Astrocyte (in vitro differentiated cells and primary cell): ENCODE data around the gene CCDC93. TPM values are rescaled to one million over a fixed set of nuclear protein-coding genes. Genes with fewer than 3 reads are reported as not detected.

ENCODE experiments used
- DNase-seq: peaks from one replicate; pipeline ENCODE4 v3.0.0-alpha.2; 2010; ENCODE audit warnings: low read depth
- FAIRE-seq: peaks from 2 replicates; lab custom pipeline; 2011; peaks lifted over from hg19 to GRCh38; lab: Jason Lieb, UNC
- H2AFZ ChIP-seq: 2 replicates; pipeline ENCODE4 v1.6.0; 2012; ENCODE audit warnings: low read depth, low read length, inconsistent platforms
- H3K27ac ChIP-seq: 2 replicates; pipeline ENCODE4 v1.5.1; 2011; ENCODE audit warnings: low read depth, low read length, inconsistent platforms
- H3K27me3 ChIP-seq: 2 replicates; pipeline ENCODE4 v1.6.0; 2011; ENCODE audit warnings: low read length, inconsistent platforms; ENCODE audit not compliant: insufficient read depth
- H3K36me3 ChIP-seq: 2 replicates; pipeline ENCODE4 v1.5.1; 2011; ENCODE audit warnings: low read length, inconsistent platforms; ENCODE audit not compliant: insufficient read depth
- H3K4me1 ChIP-seq: 2 replicates; pipeline ENCODE4 v1.5.1; 2011; ENCODE audit warnings: low read length, inconsistent platforms; ENCODE audit not compliant: insufficient read depth
- H3K4me2 ChIP-seq: 2 replicates; pipeline ENCODE4 v1.6.0; 2012; ENCODE audit warnings: low read length, inconsistent platforms
- H3K4me3 ChIP-seq: 2 replicates; pipeline ENCODE4 v1.5.1; 2011; ENCODE audit warnings: low read depth, mild to moderate bottlenecking, low read length, inconsistent platforms; ENCODE audit not compliant: insufficient read depth
- H3K79me2 ChIP-seq: 2 replicates; pipeline ENCODE4 v1.6.0; 2012; ENCODE audit warnings: mild to moderate bottlenecking, low read length, inconsistent platforms; ENCODE audit not compliant: insufficient read depth
- H3K9ac ChIP-seq: 2 replicates; pipeline ENCODE4 v1.6.0; 2012; ENCODE audit warnings: mild to moderate bottlenecking, low read length, inconsistent platforms
- H3K9me3 ChIP-seq: 2 replicates; pipeline ENCODE4 v1.5.1; 2012; ENCODE audit warnings: low read depth, mild to moderate bottlenecking, low read length, inconsistent platforms; ENCODE audit not compliant: insufficient read depth
- H4K20me1 ChIP-seq: 2 replicates; pipeline ENCODE4 v1.6.0; 2012; ENCODE audit warnings: low read length, inconsistent platforms; ENCODE audit not compliant: insufficient read depth
- H3K27ac Mint-ChIP-seq: one replicate; pipeline ENCODE4 v1.8.0; 2021; ENCODE audit warnings: mild to moderate bottlenecking, mixed read lengths; ENCODE audit not compliant: unreplicated experiment
- H3K27me3 Mint-ChIP-seq: one replicate; pipeline ENCODE4 v1.8.0; 2021; ENCODE audit warnings: low read depth, mixed read lengths; ENCODE audit not compliant: unreplicated experiment
- H3K36me3 Mint-ChIP-seq: one replicate; pipeline ENCODE4 v1.8.0; 2021; ENCODE audit warnings: low read depth, mixed read lengths; ENCODE audit not compliant: unreplicated experiment
- H3K4me1 Mint-ChIP-seq: one replicate; pipeline ENCODE4 v1.8.0; 2021; ENCODE audit warnings: low read depth, mixed read lengths; ENCODE audit not compliant: unreplicated experiment
- H3K4me3 Mint-ChIP-seq: one replicate; pipeline ENCODE4 v1.8.0; 2021; ENCODE audit warnings: mild to moderate bottlenecking, moderate library complexity, mixed read lengths; ENCODE audit not compliant: unreplicated experiment
- H3K9me3 Mint-ChIP-seq: one replicate; pipeline ENCODE4 v1.8.0; 2021; ENCODE audit warnings: mild to moderate bottlenecking, mixed read lengths; ENCODE audit not compliant: unreplicated experiment
- CTCF ChIP-seq: IDR thresholded peaks from 2 replicates; pipeline ENCODE4 v1.5.1; 2011; ENCODE audit warnings: low read depth, mild to moderate bottlenecking, inconsistent platforms, low read length, moderate library complexity; ENCODE audit not compliant: insufficient read depth
- EZH2 ChIP-seq: IDR thresholded peaks from 2 replicates; pipeline ENCODE4 v1.6.1; 2012; ENCODE audit warnings: mild to moderate bottlenecking, low read length, inconsistent platforms; ENCODE audit not compliant: insufficient read depth
- total RNA-seq: library from RNA; stranded (reverse); gene quantifications from 2 replicates; pipeline ENCODE4 v1.2.1, GENCODE V29; 2021

CCDC93 gene
- total RNA-seq, 1 donor from 2014 or later = 29.1 TPM

DNA sequence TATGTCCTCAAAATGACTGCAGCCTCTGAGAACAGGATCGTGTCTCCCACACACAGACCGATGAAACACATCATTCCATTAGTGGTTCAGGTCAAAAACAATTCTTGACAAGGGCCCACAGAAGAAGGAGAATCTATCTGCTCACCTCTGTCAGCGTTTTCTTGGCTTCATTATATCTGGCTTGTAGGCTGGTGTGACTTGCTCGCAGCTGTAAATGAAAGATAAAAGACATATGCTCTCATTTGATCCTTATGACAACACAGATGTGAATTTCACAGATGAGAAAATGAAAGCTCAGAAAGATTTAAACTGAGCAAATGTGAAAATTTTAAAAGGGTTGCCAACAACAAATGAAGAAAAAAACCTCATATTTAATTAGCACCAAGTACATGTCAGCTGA lies 61.6 kb downstream of the CCDC93 start:
- no peaks in the 10 kb centered on the region for H3K79me2 ChIP-seq
- no peak overlapping the region for H3K9ac ChIP-seq
- no peak overlapping the region for H3K27ac ChIP-seq
- no peak overlapping the region for H3K4me3 ChIP-seq
- H3K4me1 ChIP-seq = no peaks in the 10 kb centered on the region
- H3K27me3 Mint-ChIP-seq = no peaks in the 10 kb centered on the region
- no peak overlapping the region for H3K4me3 Mint-ChIP-seq
- no peak overlapping the region for H3K4me2 ChIP-seq
- FAIRE-seq = no peak
- H3K27me3 ChIP-seq = no peaks in the 10 kb centered on the region
- no peaks in the 10 kb centered on the region for H3K9me3 Mint-ChIP-seq
- H3K9me3 ChIP-seq = no peaks in the 10 kb centered on the region
- peaks cover 12% of the 10 kb centered on the region for H3K4me1 Mint-ChIP-seq
- no peak overlapping the region for H2AFZ ChIP-seq
- H4K20me1 ChIP-seq = no peaks in the 10 kb centered on the region
- H3K36me3 ChIP-seq = peaks cover 29% of the 10 kb centered on the region
- H3K27ac Mint-ChIP-seq = peak overlapping the region; percentile 62
- H3K36me3 Mint-ChIP-seq = peaks cover 25% of the 10 kb centered on the region
- no peak for DNase-seq
- no peak for TF ChIP-seq CTCF
- no peak for TF ChIP-seq EZH2

DNA sequence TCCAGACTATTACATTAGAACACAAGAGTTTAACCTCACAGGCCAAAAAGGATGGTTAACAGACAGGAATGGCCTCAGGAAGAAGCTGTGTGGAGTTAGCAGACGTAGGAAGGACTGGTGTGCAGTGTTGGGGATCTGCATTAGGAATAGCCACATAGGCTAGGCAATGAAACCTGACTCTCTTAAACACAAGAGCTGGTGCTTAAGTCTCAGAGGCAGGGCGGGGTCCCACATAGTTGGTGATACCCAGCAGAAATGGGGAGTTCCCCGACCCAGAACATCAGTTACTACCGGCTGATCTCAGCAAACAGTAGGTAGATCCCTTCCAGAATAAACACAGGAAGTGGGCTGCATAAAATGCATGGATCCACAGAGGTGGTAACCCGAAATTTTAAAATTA lies 64.1 kb downstream of the CCDC93 start:
- Histone ChIP-seq H3K4me1 (no peaks in the 10 kb centered on the region), H3K36me3 (peaks cover 49% of the 10 kb centered on the region), H4K20me1 (no peaks in the 10 kb centered on the region), H3K9me3 (no peaks in the 10 kb centered on the region), H3K4me2 (no peak overlapping the region), H3K4me3 (no peak overlapping the region), H3K27me3 (no peaks in the 10 kb centered on the region), H3K9ac (no peak overlapping the region), H2AFZ (no peak overlapping the region), H3K27ac (no peak overlapping the region), H3K79me2 (no peaks in the 10 kb centered on the region)
- TF ChIP-seq EZH2 (no peak), CTCF (no peak)
- FAIRE-seq (no peak), DNase-seq (no peak)
- Mint-ChIP-seq H3K4me3 (no peak overlapping the region), H3K36me3 (peaks cover 25% of the 10 kb centered on the region), H3K9me3 (no peaks in the 10 kb centered on the region), H3K4me1 (peaks cover 11% of the 10 kb centered on the region), H3K27ac (no peak overlapping the region), H3K27me3 (no peaks in the 10 kb centered on the region)

- Mint-ChIP-seq H3K27ac (no peak overlapping the region), H3K4me1 (peaks cover 11% of the 10 kb centered on the region), H3K36me3 (peaks cover 27% of the 10 kb centered on the region), H3K27me3 (no peaks in the 10 kb centered on the region), H3K9me3 (no peaks in the 10 kb centered on the region), H3K4me3 (no peak overlapping the region)
- Histone ChIP-seq H3K36me3 (peaks cover 48% of the 10 kb centered on the region), H2AFZ (no peak overlapping the region), H3K27me3 (no peaks in the 10 kb centered on the region), H3K4me2 (no peak overlapping the region), H3K79me2 (no peaks in the 10 kb centered on the region), H3K9ac (no peak overlapping the region), H3K4me3 (no peak overlapping the region), H3K9me3 (no peaks in the 10 kb centered on the region), H3K4me1 (no peaks in the 10 kb centered on the region), H4K20me1 (no peaks in the 10 kb centered on the region), H3K27ac (no peak overlapping the region)
- FAIRE-seq (no peak), DNase-seq (no peak)
- TF ChIP-seq CTCF (no peak), EZH2 (no peak)
These were observed 65.3 kb downstream of the CCDC93 start for GRCh38 chr2:117948615-117949014.
